Astrocyte (in vitro differentiated cells and primary cell): ENCODE measurements around the gene TMEM132A. TPM values are rescaled to one million over a fixed set of nuclear protein-coding genes. Genes with fewer than 3 reads are reported as not detected.

ENCODE experiments used
- DNase-seq: peaks from one replicate; pipeline ENCODE4 v3.0.0-alpha.2; 2010; ENCODE audit warnings: low read depth
- FAIRE-seq: peaks from 2 replicates; lab custom pipeline; 2011; peaks lifted over from hg19 to GRCh38; lab: Jason Lieb, UNC
- H2AFZ ChIP-seq: 2 replicates; pipeline ENCODE4 v1.6.0; 2012; ENCODE audit warnings: low read depth, low read length, inconsistent platforms
- H3K27ac ChIP-seq: 2 replicates; pipeline ENCODE4 v1.5.1; 2011; ENCODE audit warnings: low read depth, low read length, inconsistent platforms
- H3K27me3 ChIP-seq: 2 replicates; pipeline ENCODE4 v1.6.0; 2011; ENCODE audit warnings: low read length, inconsistent platforms; ENCODE audit not compliant: insufficient read depth
- H3K36me3 ChIP-seq: 2 replicates; pipeline ENCODE4 v1.5.1; 2011; ENCODE audit warnings: low read length, inconsistent platforms; ENCODE audit not compliant: insufficient read depth
- H3K4me1 ChIP-seq: 2 replicates; pipeline ENCODE4 v1.5.1; 2011; ENCODE audit warnings: low read length, inconsistent platforms; ENCODE audit not compliant: insufficient read depth
- H3K4me2 ChIP-seq: 2 replicates; pipeline ENCODE4 v1.6.0; 2012; ENCODE audit warnings: low read length, inconsistent platforms
- H3K4me3 ChIP-seq: 2 replicates; pipeline ENCODE4 v1.5.1; 2011; ENCODE audit warnings: low read depth, mild to moderate bottlenecking, low read length, inconsistent platforms; ENCODE audit not compliant: insufficient read depth
- H3K79me2 ChIP-seq: 2 replicates; pipeline ENCODE4 v1.6.0; 2012; ENCODE audit warnings: mild to moderate bottlenecking, low read length, inconsistent platforms; ENCODE audit not compliant: insufficient read depth
- H3K9ac ChIP-seq: 2 replicates; pipeline ENCODE4 v1.6.0; 2012; ENCODE audit warnings: mild to moderate bottlenecking, low read length, inconsistent platforms
- H3K9me3 ChIP-seq: 2 replicates; pipeline ENCODE4 v1.5.1; 2012; ENCODE audit warnings: low read depth, mild to moderate bottlenecking, low read length, inconsistent platforms; ENCODE audit not compliant: insufficient read depth
- H4K20me1 ChIP-seq: 2 replicates; pipeline ENCODE4 v1.6.0; 2012; ENCODE audit warnings: low read length, inconsistent platforms; ENCODE audit not compliant: insufficient read depth
- H3K27ac Mint-ChIP-seq: one replicate; pipeline ENCODE4 v1.8.0; 2021; ENCODE audit warnings: mild to moderate bottlenecking, mixed read lengths; ENCODE audit not compliant: unreplicated experiment
- H3K27me3 Mint-ChIP-seq: one replicate; pipeline ENCODE4 v1.8.0; 2021; ENCODE audit warnings: low read depth, mixed read lengths; ENCODE audit not compliant: unreplicated experiment
- H3K36me3 Mint-ChIP-seq: one replicate; pipeline ENCODE4 v1.8.0; 2021; ENCODE audit warnings: low read depth, mixed read lengths; ENCODE audit not compliant: unreplicated experiment
- H3K4me1 Mint-ChIP-seq: one replicate; pipeline ENCODE4 v1.8.0; 2021; ENCODE audit warnings: low read depth, mixed read lengths; ENCODE audit not compliant: unreplicated experiment
- H3K4me3 Mint-ChIP-seq: one replicate; pipeline ENCODE4 v1.8.0; 2021; ENCODE audit warnings: mild to moderate bottlenecking, moderate library complexity, mixed read lengths; ENCODE audit not compliant: unreplicated experiment
- H3K9me3 Mint-ChIP-seq: one replicate; pipeline ENCODE4 v1.8.0; 2021; ENCODE audit warnings: mild to moderate bottlenecking, mixed read lengths; ENCODE audit not compliant: unreplicated experiment
- CTCF ChIP-seq: IDR thresholded peaks from 2 replicates; pipeline ENCODE4 v1.5.1; 2011; ENCODE audit warnings: low read depth, mild to moderate bottlenecking, inconsistent platforms, low read length, moderate library complexity; ENCODE audit not compliant: insufficient read depth
- EZH2 ChIP-seq: IDR thresholded peaks from 2 replicates; pipeline ENCODE4 v1.6.1; 2012; ENCODE audit warnings: mild to moderate bottlenecking, low read length, inconsistent platforms; ENCODE audit not compliant: insufficient read depth
- total RNA-seq: library from RNA; stranded (reverse); gene quantifications from 2 replicates; pipeline ENCODE4 v1.2.1, GENCODE V29; 2021

TMEM132A gene
- total RNA-seq, 1 donor from 2014 or later: 117 TPM

GRCh38 chr11:60905047-60905446, 19.2 kb upstream of the TMEM132A start:
- Histone ChIP-seq H3K27ac (peak overlapping the region; percentile 86), H3K4me2 (peak overlapping the region; percentile 95), H3K4me3 (peak overlapping the region; percentile 86), H3K36me3 (peaks cover 19% of the 10 kb centered on the region), H3K79me2 (peaks cover 38% of the 10 kb centered on the region), H3K9me3 (no peaks in the 10 kb centered on the region), H4K20me1 (peaks cover 57% of the 10 kb centered on the region), H3K4me1 (peaks cover 8% of the 10 kb centered on the region), H2AFZ (no peak overlapping the region), H3K9ac (peak overlapping the region; percentile 94), H3K27me3 (no peaks in the 10 kb centered on the region)
- Mint-ChIP-seq H3K9me3 (peaks cover 4% of the 10 kb centered on the region), H3K4me3 (peak overlapping the region; percentile 92), H3K27ac (peak overlapping the region; percentile 84), H3K27me3 (peaks cover 23% of the 10 kb centered on the region), H3K4me1 (peaks cover 12% of the 10 kb centered on the region), H3K36me3 (peaks cover 2% of the 10 kb centered on the region)
- TF ChIP-seq EZH2 (no peak), CTCF (no peak)
- FAIRE-seq (no peak), DNase-seq (no peak)

GRCh38 chr11:60905551-60906113, 18.6 kb upstream of the TMEM132A start:
- H4K20me1 ChIP-seq: peaks cover 52% of the 10 kb centered on the region
- H3K27me3 ChIP-seq: peaks cover 1% of the 10 kb centered on the region
- H3K4me1 ChIP-seq: peaks cover 8% of the 10 kb centered on the region
- DNase-seq (peak; percentile 69), FAIRE-seq (no peak)
- H3K36me3 ChIP-seq: peaks cover 13% of the 10 kb centered on the region
- peak overlapping the region; percentile 86 for H3K27ac ChIP-seq
- Mint-ChIP-seq H3K9me3 (peaks cover 7% of the 10 kb centered on the region), H3K27ac (peak overlapping the region; percentile 84), H3K4me1 (peaks cover 12% of the 10 kb centered on the region), H3K27me3 (peaks cover 28% of the 10 kb centered on the region), H3K4me3 (peak overlapping the region; percentile 92), H3K36me3 (peaks cover 1% of the 10 kb centered on the region)
- H3K79me2 ChIP-seq: peaks cover 38% of the 10 kb centered on the region
- no peak for TF ChIP-seq CTCF
- TF ChIP-seq EZH2: no peak
- H3K9ac ChIP-seq: peak overlapping the region; percentile 94
- H3K9me3 ChIP-seq: no peaks in the 10 kb centered on the region
- peak overlapping the region; percentile 74 for H2AFZ ChIP-seq
- peak overlapping the region; percentile 95 for H3K4me2 ChIP-seq
- H3K4me3 ChIP-seq: peak overlapping the region; percentile 86
